ENCODE data around the gene PCSK5.

DNA sequence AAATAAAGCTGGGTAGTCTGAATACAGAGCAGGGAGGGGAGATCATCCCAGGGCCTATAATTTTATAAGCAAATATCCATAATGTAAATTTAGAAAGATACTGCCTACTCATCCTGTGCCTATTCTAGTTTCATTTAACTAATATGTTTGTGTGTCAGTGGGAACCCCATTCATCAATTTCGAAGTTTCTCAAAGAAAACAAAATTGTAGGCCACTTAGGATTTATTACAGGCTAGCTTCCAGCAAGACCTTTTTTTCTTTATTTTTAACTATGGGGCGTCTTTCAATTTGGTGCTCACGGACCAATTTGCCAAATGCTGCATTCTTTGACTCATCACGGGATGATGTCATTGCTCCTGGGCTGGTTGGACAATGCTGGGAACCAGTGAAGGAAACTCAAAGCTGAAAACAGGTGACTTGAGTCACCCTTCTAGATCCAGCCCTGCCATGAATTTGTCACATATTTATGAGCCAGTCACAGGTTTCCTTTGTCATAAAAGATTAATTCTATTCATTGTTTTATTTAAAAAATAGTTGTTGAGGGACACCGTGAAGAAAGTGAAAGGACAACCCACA is 13.4 kb downstream of the PCSK5 start:
- no peak for TF ChIP-seq POLR2AphosphoS5 (IDR thresholded peaks at IDR 0.05)
- TF ChIP-seq, protein P1, sequence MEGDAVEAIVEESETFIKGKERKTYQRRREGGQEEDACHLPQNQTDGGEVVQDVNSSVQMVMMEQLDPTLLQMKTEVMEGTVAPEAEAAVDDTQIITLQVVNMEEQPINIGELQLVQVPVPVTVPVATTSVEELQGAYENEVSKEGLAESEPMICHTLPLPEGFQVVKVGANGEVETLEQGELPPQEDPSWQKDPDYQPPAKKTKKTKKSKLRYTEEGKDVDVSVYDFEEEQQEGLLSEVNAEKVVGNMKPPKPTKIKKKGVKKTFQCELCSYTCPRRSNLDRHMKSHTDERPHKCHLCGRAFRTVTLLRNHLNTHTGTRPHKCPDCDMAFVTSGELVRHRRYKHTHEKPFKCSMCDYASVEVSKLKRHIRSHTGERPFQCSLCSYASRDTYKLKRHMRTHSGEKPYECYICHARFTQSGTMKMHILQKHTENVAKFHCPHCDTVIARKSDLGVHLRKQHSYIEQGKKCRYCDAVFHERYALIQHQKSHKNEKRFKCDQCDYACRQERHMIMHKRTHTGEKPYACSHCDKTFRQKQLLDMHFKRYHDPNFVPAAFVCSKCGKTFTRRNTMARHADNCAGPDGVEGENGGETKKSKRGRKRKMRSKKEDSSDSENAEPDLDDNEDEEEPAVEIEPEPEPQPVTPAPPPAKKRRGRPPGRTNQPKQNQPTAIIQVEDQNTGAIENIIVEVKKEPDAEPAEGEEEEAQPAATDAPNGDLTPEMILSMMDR (IDR thresholded peaks at IDR 0.05) = no peak
- TF ChIP-seq POLR2A (IDR thresholded peaks at IDR 0.05) = no peak
- no peak for TF ChIP-seq EP300 (IDR thresholded peaks at IDR 0.05)

All from stomach (tissue), 4 donors.